H9 (cell line): ENCODE results near the gene PMEPA1. TPM values are rescaled to one million over a fixed set of nuclear protein-coding genes. Genes with fewer than 3 reads are reported as not detected.

Experiments
- DNase-seq: peaks from one replicate; pipeline ENCODE4 v3.0.0-alpha.2; 2017
- H2AFZ ChIP-seq: one replicate; pipeline ENCODE4 v1.6.1; 2013; ENCODE audit warnings: mild to moderate bottlenecking, low read length, control low read depth, moderate library complexity
- H2AK5ac ChIP-seq: 2 replicates; pipeline ENCODE4 v1.6.1; 2013; ENCODE audit warnings: low read length, control low read depth, mixed read lengths; ENCODE audit not compliant: insufficient read length
- H2BK120ac ChIP-seq: one replicate; pipeline ENCODE4 v1.6.1; 2013; ENCODE audit warnings: low read depth, mild to moderate bottlenecking, low read length, control low read depth, inconsistent platforms; ENCODE audit not compliant: poor library complexity, severe bottlenecking
- H2BK12ac ChIP-seq: 2 replicates; pipeline ENCODE4 v1.6.1; 2013; ENCODE audit warnings: low read length, control low read depth, mixed read lengths, low read depth; ENCODE audit not compliant: insufficient read length
- H2BK15ac ChIP-seq: 2 replicates; pipeline ENCODE4 v1.6.1; 2013; ENCODE audit warnings: low read depth, low read length, control low read depth
- H2BK20ac ChIP-seq: one replicate; pipeline ENCODE4 v1.6.1; 2013; ENCODE audit warnings: low read depth, mild to moderate bottlenecking, low read length, control low read depth, inconsistent platforms; ENCODE audit not compliant: poor library complexity, severe bottlenecking
- H2BK5ac ChIP-seq: 2 replicates; pipeline ENCODE4 v1.6.1; 2013; ENCODE audit warnings: low read length, control low read depth, mixed read lengths; ENCODE audit not compliant: insufficient read length
- H3K14ac ChIP-seq: 2 replicates; pipeline ENCODE4 v1.6.1; 2013; ENCODE audit warnings: low read length, control low read depth; ENCODE audit not compliant: insufficient read depth
- H3K18ac ChIP-seq: 2 replicates; pipeline ENCODE4 v1.6.1; 2013; ENCODE audit warnings: low read depth, mild to moderate bottlenecking, mixed read lengths, low read length, control low read depth; ENCODE audit not compliant: insufficient read length
- H3K23ac ChIP-seq: 2 replicates; pipeline ENCODE4 v1.6.1; 2013; ENCODE audit warnings: low read length, control low read depth, mixed read lengths, low read depth; ENCODE audit not compliant: insufficient read length
- H3K23me2 ChIP-seq: 2 replicates; pipeline ENCODE4 v1.6.1; 2013; ENCODE audit warnings: low read depth, mild to moderate bottlenecking, mixed read lengths, low read length, control low read depth; ENCODE audit not compliant: insufficient read length, poor library complexity, severe bottlenecking
- H3K27ac ChIP-seq: 2 replicates; pipeline ENCODE4 v1.5.1; 2013; ENCODE audit warnings: low read length, control low read depth, mixed read lengths, low read depth; ENCODE audit not compliant: insufficient read length
- H3K27me3 ChIP-seq: 2 replicates; pipeline ENCODE4 v1.6.1; 2013; ENCODE audit warnings: low read length, control low read depth, inconsistent platforms; ENCODE audit not compliant: insufficient read depth
- H3K4ac ChIP-seq: 2 replicates; pipeline ENCODE4 v1.6.1; 2013; ENCODE audit warnings: low read depth, mild to moderate bottlenecking, control low read depth, inconsistent platforms, low read length, moderate library complexity
- H3K4me1 ChIP-seq: 2 replicates; pipeline ENCODE4 v1.6.1; 2013; ENCODE audit warnings: low read length, control low read depth, inconsistent platforms; ENCODE audit not compliant: insufficient read depth
- H3K4me2 ChIP-seq: 2 replicates; pipeline ENCODE4 v1.6.1; 2013; ENCODE audit warnings: low read length, control low read depth, mixed read lengths; ENCODE audit not compliant: insufficient read length, insufficient read depth
- H3K56ac ChIP-seq: 2 replicates; pipeline ENCODE4 v1.6.1; 2013; ENCODE audit warnings: low read depth, mild to moderate bottlenecking, mixed read lengths, low read length, control low read depth; ENCODE audit not compliant: insufficient read length
- H3K79me1 ChIP-seq: 2 replicates; pipeline ENCODE4 v1.6.1; 2013; ENCODE audit warnings: low read depth, mild to moderate bottlenecking, moderate library complexity, low read length, control low read depth, inconsistent platforms; ENCODE audit not compliant: insufficient read depth, poor library complexity, severe bottlenecking
- H3K79me2 ChIP-seq: 2 replicates; pipeline ENCODE4 v1.6.1; 2013; ENCODE audit warnings: low read length, control low read depth, inconsistent platforms; ENCODE audit not compliant: insufficient read depth
- H3K9ac ChIP-seq: 2 replicates; pipeline ENCODE4 v1.6.1; 2013; ENCODE audit warnings: low read length, control low read depth, mixed read lengths; ENCODE audit not compliant: insufficient read length; ENCODE audit errors: extremely low read depth
- H3K9me3 ChIP-seq: one replicate; pipeline ENCODE4 v1.6.1; 2013; ENCODE audit warnings: low read depth, low read length, inconsistent platforms; ENCODE audit not compliant: control insufficient read depth
- H3T11ph ChIP-seq: one replicate; pipeline ENCODE4 v1.6.1; 2013; ENCODE audit warnings: mild to moderate bottlenecking, low read length, control low read depth, inconsistent platforms
- H4K20me1 ChIP-seq: one replicate; pipeline ENCODE4 v1.6.1; 2013; ENCODE audit not compliant: control insufficient read depth, insufficient read length, insufficient read depth
- H4K5ac ChIP-seq: 2 replicates; pipeline ENCODE4 v1.6.1; 2013; ENCODE audit warnings: low read depth, mild to moderate bottlenecking, mixed read lengths, low read length, control low read depth; ENCODE audit not compliant: insufficient read length
- H4K8ac ChIP-seq: replicated peaks from 2 replicates; pipeline ENCODE4 v1.6.1; 2013; ENCODE audit warnings: low read length, control low read depth, mixed read lengths, low read depth; ENCODE audit not compliant: insufficient read length
- H4K91ac ChIP-seq: 2 replicates; pipeline ENCODE4 v1.6.1; 2013; ENCODE audit warnings: low read depth, mild to moderate bottlenecking, moderate library complexity, mixed read lengths, low read length, control low read depth; ENCODE audit not compliant: insufficient read length
- H3K27ac Mint-ChIP-seq, 3 experiments: 2 replicates in 2 of 3; 3 replicates in 1 of 3; pipeline ENCODE4 v1.8.0; 2020 to 2021; ENCODE audit warnings: mixed read lengths in 3 of 3, mild to moderate bottlenecking in 1 of 3, moderate library complexity in 1 of 3
- H3K27me3 Mint-ChIP-seq: 2 replicates; pipeline ENCODE4 v1.8.0; 2021; ENCODE audit warnings: low read depth, mild to moderate bottlenecking, moderate library complexity, mixed read lengths
- H3K36me3 Mint-ChIP-seq, 3 experiments: 2 replicates in 2 of 3; 3 replicates in 1 of 3; pipeline ENCODE4 v1.8.0; 2020 to 2021; ENCODE audit warnings: low read depth in 3 of 3, mixed read lengths in 3 of 3; ENCODE audit not compliant: insufficient read depth in 1 of 3
- H3K4me1 Mint-ChIP-seq, 2 experiments: 2 replicates each; pipeline ENCODE4 v1.8.0; 2020; ENCODE audit warnings: mixed read lengths in 2 of 2
- H3K4me3 Mint-ChIP-seq, 2 experiments: 2 replicates in 1 of 2; 3 replicates in 1 of 2; pipeline ENCODE4 v1.8.0; 2020 to 2021; ENCODE audit warnings: mild to moderate bottlenecking in 2 of 2, mixed read lengths in 2 of 2, moderate library complexity in 1 of 2
- H3K9me3 Mint-ChIP-seq, 2 experiments: 2 replicates in 1 of 2; 3 replicates in 1 of 2; pipeline ENCODE4 v1.8.0; 2020; ENCODE audit warnings: mild to moderate bottlenecking in 2 of 2, mixed read lengths in 2 of 2, moderate library complexity in 1 of 2
- CTCF ChIP-seq: fragments of 200-600 bp; sonication (generic); conservative IDR thresholded peaks from 3 replicates; pipeline ENCODE4 v1.8.0; 2021; ENCODE audit warnings: antibody characterized with exemption, mild to moderate bottlenecking
- WGBS: extraction: QIAGEN DNeasy Blood & Tissue Kit; methylation state at CpG from one replicate; pipeline ENCODE4 v1.1.7; 2013; ENCODE audit warnings: missing lambda C conversion rate, low lambda C conversion rate, mixed read lengths; ENCODE audit not compliant: insufficient read length; ENCODE audit errors: extremely low coverage; 5-methylcytosine and 5-hydroxymethylcytosine counted together
- total RNA-seq: library from RNA; stranded (reverse); gene quantifications from 2 replicates; pipeline ENCODE4 v1.2.1, GENCODE V29; 2021

Gene PMEPA1
- total RNA-seq, 1 experiment from 2014 or later: 34.6 TPM

GRCh38 chr20:57608516-57608915 is 101.3 kb downstream of the PMEPA1 start:
- H3K4me3 Mint-ChIP-seq: no peak overlapping the region
- no peak for TF ChIP-seq CTCF

More at GRCh38 chr20:57608516-57608915, 101.3 kb downstream of the PMEPA1 start:
- H3K27ac ChIP-seq: no peak overlapping the region
- H4K20me1 ChIP-seq: no peaks in the 10 kb centered on the region
- peaks cover 4% of the 10 kb centered on the region for H3K27me3 Mint-ChIP-seq
- no peaks in the 10 kb centered on the region for H3K4me1 ChIP-seq
- WGBS: no CpG with 5 or more reads among the region's 7 CpGs
- no peak overlapping the region for H2BK20ac ChIP-seq
- H3K23ac ChIP-seq: no peak overlapping the region
- no peak overlapping the region for H4K91ac ChIP-seq
- H2BK5ac ChIP-seq: no peak overlapping the region
- H2AK5ac ChIP-seq: no peak overlapping the region
- peaks cover 6 to 10% of the 10 kb centered on the region in 2 experiments for H3K4me1 Mint-ChIP-seq
- no peak overlapping the region for H3K4me2 ChIP-seq
- H3K4ac ChIP-seq: no peak overlapping the region
- no peak overlapping the region for H3K14ac ChIP-seq
- H2BK15ac ChIP-seq: no peak overlapping the region
- no peak overlapping the region for H2AFZ ChIP-seq
- H3K9ac ChIP-seq: no peak overlapping the region
- H3K27ac Mint-ChIP-seq: no peak overlapping the region
- H3K18ac ChIP-seq: no peak overlapping the region
- no peaks in the 10 kb centered on the region for H3K9me3 ChIP-seq
- no peaks in the 10 kb centered on the region for H3K9me3 Mint-ChIP-seq
- H2BK120ac ChIP-seq: no peak overlapping the region
- no peaks in the 10 kb centered on the region for H3K36me3 Mint-ChIP-seq
- no peaks in the 10 kb centered on the region for H3K79me2 ChIP-seq
- H3K27me3 ChIP-seq: no peaks in the 10 kb centered on the region
- H2BK12ac ChIP-seq: no peak overlapping the region
- no peak overlapping the region for H3T11ph ChIP-seq
- no peak overlapping the region for H4K8ac ChIP-seq
- DNase-seq: no peak
- no peaks in the 10 kb centered on the region for H3K23me2 ChIP-seq
- H4K5ac ChIP-seq: no peak overlapping the region
- H3K56ac ChIP-seq: no peak overlapping the region
- no peaks in the 10 kb centered on the region for H3K79me1 ChIP-seq
